Activated T-cell treated with anti-CD3 and anti-CD28 coated beads, Interleukin-2, amount 50 U/mL, for 72 hours (primary cell): ENCODE results near the gene IP6K3. TPM values are rescaled to one million over a fixed set of nuclear protein-coding genes. Genes with fewer than 3 reads are reported as not detected.

Source experiments
- ATAC-seq, 2 donors: fragments of 150-1000 bp; cut with Tn5 transposase; replicated peaks in 1 of 2; 2 replicates each; pipeline ENCODE4 v1.10.0; 2021; ENCODE audit warnings: moderate library complexity in 2 of 2, mild to moderate bottlenecking in 1 of 2
- DNase-seq, 2 donors: peaks; one replicate each; pipeline ENCODE4 v3.0.0; 2021 to 2022; ENCODE audit warnings: mixed read lengths in 1 of 2
- H3K27ac Mint-ChIP-seq: one replicate; pipeline ENCODE4 v1.8.0; 2022; ENCODE audit warnings: mild to moderate bottlenecking, moderate library complexity, mixed read lengths
- H3K27me3 Mint-ChIP-seq: one replicate; pipeline ENCODE4 v1.8.0; 2022; ENCODE audit warnings: low read depth, mixed read lengths
- H3K36me3 Mint-ChIP-seq, 2 donors: one replicate each; pipeline ENCODE4 v1.8.0; 2022; ENCODE audit warnings: mixed read lengths in 2 of 2, mild to moderate bottlenecking in 1 of 2; ENCODE audit not compliant: insufficient read depth in 2 of 2
- H3K4me1 Mint-ChIP-seq: one replicate; pipeline ENCODE4 v1.8.0; 2022; ENCODE audit warnings: low read depth, mixed read lengths
- H3K4me3 Mint-ChIP-seq, 2 donors: one replicate each; pipeline ENCODE4 v1.8.0; 2022; ENCODE audit warnings: mild to moderate bottlenecking in 2 of 2, mixed read lengths in 2 of 2, moderate library complexity in 2 of 2
- H3K9me3 Mint-ChIP-seq, 2 donors: one replicate each; pipeline ENCODE4 v1.8.0; 2022; ENCODE audit warnings: mixed read lengths in 2 of 2
- total RNA-seq, 2 donors: library from RNA; stranded (reverse); gene quantifications; one replicate each; pipeline ENCODE4 v1.2.3, GENCODE V29; 2022

The IP6K3 gene
- total RNA-seq, 2 donors from 2014 or later, result not detected

DNA sequence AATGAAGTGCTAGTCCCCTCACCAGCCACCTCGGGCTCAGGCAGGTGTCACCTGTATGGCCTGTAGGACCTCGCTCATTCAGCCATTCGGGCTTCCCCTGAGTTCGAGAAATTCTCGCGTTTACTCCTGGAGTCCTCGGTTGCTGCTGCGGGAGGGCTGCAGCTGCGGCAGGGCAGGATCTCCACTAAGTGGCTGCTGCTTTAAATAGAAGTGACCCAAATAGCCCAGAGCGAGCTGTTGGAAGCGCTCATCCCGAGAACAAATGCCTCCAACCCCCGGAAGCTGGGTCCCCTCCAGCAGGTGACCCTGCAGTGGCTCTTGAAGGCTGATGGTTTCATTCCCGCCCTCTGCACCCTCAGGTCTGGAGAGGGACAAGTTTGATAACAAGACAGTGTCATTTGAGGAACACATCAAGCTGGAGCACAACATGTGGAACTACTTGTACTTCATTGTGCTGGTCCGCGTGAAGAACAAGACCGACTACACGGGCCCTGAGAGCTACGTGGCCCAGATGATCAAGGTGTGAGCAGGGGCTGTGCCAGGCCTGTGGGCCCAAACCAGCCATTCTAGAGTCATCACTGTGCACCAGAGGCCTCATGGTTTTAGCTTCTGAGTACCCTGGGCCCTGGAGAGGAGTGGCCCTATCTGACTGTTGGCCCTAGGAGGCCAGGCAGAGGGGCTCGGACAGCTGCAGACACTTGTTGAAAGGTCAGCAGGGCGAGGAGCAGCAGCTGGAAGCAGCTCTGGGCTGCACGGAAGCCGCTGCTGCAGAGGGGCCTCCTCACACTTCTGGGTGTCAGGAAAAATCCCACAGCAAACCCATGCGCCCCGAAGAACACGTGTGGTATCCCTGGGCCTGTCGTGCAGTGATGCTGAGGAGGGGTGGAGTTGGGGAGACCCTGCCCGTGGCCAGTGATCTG lies 53.3 kb downstream of the IP6K3 start:
- H3K9me3 Mint-ChIP-seq, result no peaks in the 10 kb centered on the region
- H3K27ac Mint-ChIP-seq, result peak overlapping the region; percentile 96
- H3K4me3 Mint-ChIP-seq, result peak overlapping the region; percentile 62 to 72
- no peaks in the 10 kb centered on the region for H3K27me3 Mint-ChIP-seq
- ATAC-seq (no peak), DNase-seq (no peak)
- peaks cover 8 to 21% of the 10 kb centered on the region in 2 donors for H3K36me3 Mint-ChIP-seq
- peaks cover 64% of the 10 kb centered on the region for H3K4me1 Mint-ChIP-seq

DNA sequence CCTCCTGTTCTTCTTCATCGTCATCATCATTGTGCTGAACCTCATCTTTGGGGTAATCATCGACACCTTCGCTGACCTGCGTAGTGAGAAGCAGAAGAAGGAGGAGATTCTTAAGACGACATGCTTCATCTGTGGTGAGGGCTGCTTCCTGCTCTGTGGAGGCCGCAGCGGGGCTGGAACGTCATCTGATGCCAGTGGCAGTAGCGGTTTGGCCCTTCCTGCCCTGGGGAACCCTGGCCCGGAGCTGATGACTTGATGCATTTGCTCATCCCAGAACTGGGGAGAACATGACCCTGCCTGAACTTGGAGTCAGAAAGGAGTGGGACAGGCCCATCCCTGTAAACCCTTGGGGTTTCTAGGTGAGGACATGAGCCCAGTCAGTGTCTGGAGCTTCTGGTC lies 53.9 kb downstream of the IP6K3 start:
- no peaks in the 10 kb centered on the region for H3K9me3 Mint-ChIP-seq
- H3K27ac Mint-ChIP-seq, result peak overlapping the region; percentile 94
- peaks cover 63% of the 10 kb centered on the region for H3K4me1 Mint-ChIP-seq
- no peaks in the 10 kb centered on the region for H3K27me3 Mint-ChIP-seq
- peak overlapping the region; percentile 49 to 72 for H3K4me3 Mint-ChIP-seq
- DNase-seq (peak; percentile 76 to 82), ATAC-seq (peak; percentile 79 to 80)
- peaks cover 8 to 21% of the 10 kb centered on the region in 2 donors for H3K36me3 Mint-ChIP-seq

DNA sequence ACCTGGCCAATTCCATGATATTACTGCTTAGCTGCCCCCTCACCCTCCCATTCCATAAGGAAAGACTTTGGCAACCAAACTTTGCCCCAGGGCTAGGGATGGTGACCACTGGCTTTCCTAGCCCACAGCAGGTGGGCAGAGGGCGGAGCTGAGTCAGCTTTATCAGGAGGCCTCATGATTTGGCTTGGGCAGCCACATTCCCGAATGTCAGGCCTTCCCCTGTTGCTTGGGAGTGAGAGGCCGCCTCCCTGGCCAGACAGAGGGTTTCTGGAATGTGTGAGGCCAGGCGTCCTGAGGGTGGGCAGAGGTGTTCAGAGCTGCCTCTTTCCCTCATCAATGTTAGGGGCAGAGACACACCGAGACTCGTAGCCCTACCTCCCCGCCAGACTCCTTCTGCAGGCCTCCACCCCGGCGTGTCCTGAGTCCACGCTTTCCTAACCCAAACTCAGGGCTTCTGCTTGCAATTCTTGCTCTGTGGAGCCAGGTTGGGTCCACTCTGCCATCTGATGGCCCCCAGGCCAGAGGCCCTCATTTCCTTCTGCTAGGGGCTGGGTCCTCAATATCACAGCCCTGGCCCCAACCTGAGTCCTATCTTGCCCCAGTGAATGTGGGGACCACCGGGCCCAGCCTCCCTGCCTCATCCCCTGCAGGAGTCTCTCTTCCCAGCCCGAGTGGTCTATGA lies 54.5 kb downstream of the IP6K3 start:
- Mint-ChIP-seq H3K4me3 (peak overlapping the region; percentile 49 to 72), H3K27me3 (no peaks in the 10 kb centered on the region), H3K4me1 (peaks cover 58% of the 10 kb centered on the region), H3K9me3 (no peaks in the 10 kb centered on the region), H3K27ac (peak overlapping the region; percentile 94), H3K36me3 (peaks cover 6 to 21% of the 10 kb centered on the region in 2 donors)
- no peak for ATAC-seq
- no peak for DNase-seq

DNA sequence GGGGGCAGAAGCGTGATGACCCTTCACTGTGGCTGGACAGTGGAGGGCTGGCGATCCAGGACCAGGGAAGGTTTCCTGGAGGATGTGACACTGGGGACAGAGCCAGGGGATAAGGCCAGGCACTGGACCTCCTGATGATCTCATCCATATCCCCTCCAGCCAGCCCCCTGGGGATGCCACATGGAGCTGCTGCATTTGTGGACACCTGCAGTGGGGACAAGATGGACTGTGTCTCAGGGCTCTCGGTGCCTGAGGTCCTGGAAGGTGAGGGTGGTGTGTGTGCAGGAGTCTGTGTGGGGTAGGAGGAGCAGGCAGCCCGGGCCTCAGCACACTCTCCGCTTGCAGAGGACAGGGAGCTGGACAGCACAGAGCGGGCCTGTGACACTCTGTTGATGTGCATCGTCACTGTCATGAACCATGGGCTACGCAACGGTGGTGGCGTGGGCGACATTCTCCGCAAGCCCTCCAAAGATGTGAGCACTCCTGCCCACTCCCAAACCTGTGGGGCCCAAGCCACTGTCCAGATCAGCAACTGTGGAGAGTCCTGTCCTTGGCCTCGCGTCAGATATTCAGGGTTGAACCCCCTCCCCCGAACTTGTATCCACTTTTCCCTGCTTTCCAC lies 55.1 kb downstream of the IP6K3 start:
- peaks cover 8 to 21% of the 10 kb centered on the region in 2 donors for H3K36me3 Mint-ChIP-seq
- peak overlapping the region; percentile 70 for H3K27ac Mint-ChIP-seq

DNA sequence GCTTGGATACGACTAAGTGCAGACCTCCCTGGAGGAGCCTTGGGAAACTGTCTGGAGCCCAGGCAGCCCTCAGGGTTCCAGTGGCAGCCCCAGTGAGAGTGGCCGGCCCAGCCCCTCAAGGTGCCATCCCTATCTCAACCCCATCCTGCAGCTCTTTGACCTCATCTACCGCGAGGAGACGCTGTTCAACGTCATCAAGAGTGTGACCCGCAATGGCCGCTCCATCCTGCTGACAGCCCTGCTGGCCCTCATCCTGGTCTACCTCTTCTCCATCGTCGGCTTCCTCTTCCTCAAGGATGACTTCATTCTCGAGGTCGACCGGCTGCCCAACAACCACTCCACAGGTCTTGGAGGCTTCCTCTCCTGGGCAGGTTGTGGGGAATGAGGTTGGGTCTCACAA lies 55.9 kb downstream of the IP6K3 start:
- Mint-ChIP-seq H3K9me3 (no peaks in the 10 kb centered on the region), H3K27me3 (no peaks in the 10 kb centered on the region), H3K36me3 (peaks cover 8 to 23% of the 10 kb centered on the region in 2 donors), H3K4me1 (peaks cover 43% of the 10 kb centered on the region), H3K4me3 (no peak overlapping the region), H3K27ac (peak overlapping the region; percentile 29)
- ATAC-seq, result no peak
- DNase-seq, result no peak

More for the DNA sequence above, 55.1 kb downstream of the IP6K3 start:
- ATAC-seq, result no peak
- Mint-ChIP-seq H3K4me1 (peaks cover 51% of the 10 kb centered on the region), H3K4me3 (no peak overlapping the region), H3K9me3 (no peaks in the 10 kb centered on the region), H3K27me3 (no peaks in the 10 kb centered on the region)
- DNase-seq, result no peak

DNA sequence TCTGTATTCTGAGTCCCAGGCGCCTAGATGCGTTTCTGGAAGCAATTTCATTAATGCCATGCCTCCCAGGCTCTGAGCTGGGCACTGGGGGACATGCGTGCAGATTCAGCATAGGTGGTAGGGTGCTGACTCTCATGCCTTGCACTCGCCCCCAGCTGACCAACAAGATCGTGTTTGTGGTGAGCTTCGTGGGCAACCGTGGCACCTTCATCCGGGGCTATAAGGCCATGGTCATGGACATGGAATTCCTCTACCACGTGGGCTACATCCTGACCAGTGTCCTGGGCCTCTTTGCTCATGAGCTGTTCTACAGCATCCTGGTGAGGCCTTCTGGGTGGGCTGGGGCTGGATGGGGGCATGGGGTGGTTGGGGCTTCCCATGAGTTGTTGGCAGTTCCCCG lies 56.8 kb downstream of the IP6K3 start:
- Mint-ChIP-seq H3K27me3 (no peaks in the 10 kb centered on the region), H3K27ac (no peak overlapping the region), H3K4me1 (peaks cover 34% of the 10 kb centered on the region), H3K9me3 (no peaks in the 10 kb centered on the region), H3K36me3 (peaks cover 8 to 27% of the 10 kb centered on the region in 2 donors), H3K4me3 (no peak overlapping the region)
- DNase-seq, result no peak
- ATAC-seq, result no peak

DNA sequence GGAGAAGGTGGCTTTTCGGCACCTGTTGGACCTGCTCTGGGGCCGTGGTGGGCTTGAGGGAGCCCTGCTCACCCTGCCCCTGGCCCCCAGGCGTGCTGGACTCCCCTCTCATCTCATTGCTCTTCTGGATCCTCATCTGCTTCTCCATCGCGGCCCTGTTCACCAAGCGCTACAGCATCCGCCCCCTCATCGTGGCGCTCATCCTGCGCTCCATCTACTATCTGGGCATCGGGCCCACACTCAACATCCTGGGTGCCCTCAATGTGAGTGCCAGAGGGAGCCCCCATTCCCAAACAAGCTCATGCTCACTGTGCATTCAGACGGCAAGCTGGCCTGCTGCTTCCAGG lies 57.6 kb downstream of the IP6K3 start:
- H3K27me3 Mint-ChIP-seq, result no peaks in the 10 kb centered on the region
- ATAC-seq (no peak), DNase-seq (no peak)
- peaks cover 27% of the 10 kb centered on the region for H3K4me1 Mint-ChIP-seq
- H3K9me3 Mint-ChIP-seq, result no peaks in the 10 kb centered on the region
- no peak overlapping the region for H3K4me3 Mint-ChIP-seq
- no peak overlapping the region for H3K27ac Mint-ChIP-seq
- peaks cover 8 to 30% of the 10 kb centered on the region in 2 donors for H3K36me3 Mint-ChIP-seq

DNA sequence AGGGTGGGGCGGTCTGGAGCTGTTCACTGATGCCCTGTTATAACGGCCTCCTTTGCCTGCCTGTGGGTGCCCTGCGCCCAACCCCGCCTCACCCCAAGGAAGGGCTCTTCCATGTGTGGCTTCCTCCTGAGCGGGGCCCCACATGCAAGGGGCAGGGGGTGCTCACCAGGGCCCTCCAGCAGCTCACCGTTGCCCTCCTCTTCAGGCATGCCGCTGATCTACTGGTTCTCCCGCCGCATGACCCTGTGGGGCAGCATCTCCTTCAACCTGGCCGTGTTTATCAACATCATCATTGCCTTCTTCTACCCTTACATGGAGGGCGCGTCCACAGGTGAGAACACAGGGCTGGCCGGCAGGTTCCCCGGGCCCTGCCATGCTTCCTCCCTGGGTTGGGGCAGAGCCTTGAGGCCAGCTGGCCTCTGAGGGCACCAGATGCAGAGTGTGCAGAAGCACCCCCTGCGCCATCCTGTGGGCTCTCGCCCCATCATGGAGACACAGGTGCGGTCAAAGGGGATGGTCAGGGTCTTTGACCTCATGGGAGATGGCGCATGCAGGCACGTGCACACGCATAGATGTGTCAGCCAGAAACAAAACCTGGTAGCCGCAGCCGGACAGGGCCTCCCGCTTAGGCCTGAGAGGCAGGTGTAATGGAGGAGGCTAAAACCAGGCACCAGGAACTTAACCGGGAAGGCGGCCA lies 58.1 kb downstream of the IP6K3 start:
- no peak overlapping the region for H3K27ac Mint-ChIP-seq
- peaks cover 21% of the 10 kb centered on the region for H3K4me1 Mint-ChIP-seq

DNA sequence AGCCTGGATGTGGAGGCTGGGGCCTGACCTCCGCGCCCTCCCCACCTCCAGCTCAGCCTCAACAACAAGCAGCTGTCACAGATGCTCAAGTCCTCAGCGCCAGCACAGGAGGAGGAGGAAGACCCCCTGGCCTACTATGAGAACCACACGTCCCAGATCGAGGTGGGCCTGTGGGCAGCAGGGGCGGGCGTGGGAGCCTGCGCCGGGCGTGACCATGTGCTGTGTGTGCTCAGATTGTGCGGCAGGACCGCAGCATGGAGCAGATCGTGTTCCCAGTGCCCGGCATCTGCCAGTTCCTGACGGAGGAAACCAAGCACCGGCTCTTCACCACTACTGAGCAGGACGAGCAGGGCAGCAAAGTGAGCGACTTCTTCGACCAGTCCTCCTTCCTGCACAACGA lies 58.7 kb downstream of the IP6K3 start:
- DNase-seq, result no peak
- H3K9me3 Mint-ChIP-seq, result no peaks in the 10 kb centered on the region
- H3K4me1 Mint-ChIP-seq, result peaks cover 21% of the 10 kb centered on the region
- peaks cover 8 to 27% of the 10 kb centered on the region in 2 donors for H3K36me3 Mint-ChIP-seq
- H3K27me3 Mint-ChIP-seq, result no peaks in the 10 kb centered on the region
- no peak overlapping the region for H3K27ac Mint-ChIP-seq
- ATAC-seq, result no peak
- H3K4me3 Mint-ChIP-seq, result no peak overlapping the region

More for the DNA sequence above, 58.1 kb downstream of the IP6K3 start:
- H3K27me3 Mint-ChIP-seq, result no peaks in the 10 kb centered on the region
- DNase-seq (no peak), ATAC-seq (no peak)
- peaks cover 8 to 28% of the 10 kb centered on the region in 2 donors for H3K36me3 Mint-ChIP-seq
- no peak overlapping the region for H3K4me3 Mint-ChIP-seq
- no peaks in the 10 kb centered on the region for H3K9me3 Mint-ChIP-seq

DNA sequence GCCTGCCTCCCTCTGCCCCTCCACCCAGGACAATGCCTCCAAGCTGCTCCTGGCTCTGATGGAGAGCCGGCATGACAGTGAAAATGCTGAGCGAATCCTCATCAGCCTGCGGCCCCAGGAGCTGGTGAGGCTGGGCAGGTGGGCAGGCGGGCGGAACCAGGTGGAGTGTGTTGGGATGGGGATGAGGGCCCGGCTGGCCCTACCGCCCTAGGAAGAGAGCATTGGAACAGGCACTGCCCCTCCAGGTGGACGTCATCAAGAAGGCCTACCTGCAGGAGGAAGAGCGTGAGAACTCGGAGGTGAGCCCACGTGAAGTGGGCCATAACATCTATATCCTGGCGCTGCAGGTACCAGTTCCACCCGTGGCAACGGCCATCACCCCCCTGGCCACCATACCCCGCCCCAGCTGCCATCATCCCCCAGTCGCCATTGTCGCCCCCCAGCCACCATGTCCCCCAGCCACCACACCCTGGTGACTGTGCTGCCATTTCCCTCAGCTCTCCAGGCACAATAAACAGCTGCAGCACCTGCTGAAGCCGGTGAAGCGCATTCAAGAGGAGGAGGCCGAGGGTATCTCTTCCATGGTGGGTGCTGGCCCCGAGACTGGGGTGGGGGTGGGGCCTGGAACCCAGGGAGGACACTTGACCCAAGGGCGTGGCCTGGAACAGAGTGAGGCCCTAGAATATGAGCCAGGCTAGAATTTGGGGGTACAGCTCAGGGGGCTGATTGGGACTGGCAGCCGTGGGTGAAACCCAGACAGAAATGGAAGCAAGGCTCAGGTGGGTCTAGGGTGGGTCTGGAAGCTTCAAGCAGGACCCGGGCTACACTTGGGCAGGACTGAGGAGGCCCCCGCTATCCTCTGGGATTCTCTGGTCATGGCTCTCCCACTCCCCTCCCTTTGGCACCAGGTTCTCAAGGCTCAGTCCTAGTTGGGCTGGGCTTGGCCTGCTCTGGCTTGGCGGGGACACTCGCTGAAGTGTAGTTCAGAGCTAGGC lies 59.4 kb downstream of the IP6K3 start:
- Mint-ChIP-seq H3K36me3 (peaks cover 2 to 23% of the 10 kb centered on the region in 2 donors), H3K4me1 (peaks cover 17% of the 10 kb centered on the region), H3K4me3 (no peak overlapping the region), H3K9me3 (no peaks in the 10 kb centered on the region), H3K27ac (no peak overlapping the region), H3K27me3 (no peaks in the 10 kb centered on the region)
- ATAC-seq (no peak), DNase-seq (no peak)

DNA sequence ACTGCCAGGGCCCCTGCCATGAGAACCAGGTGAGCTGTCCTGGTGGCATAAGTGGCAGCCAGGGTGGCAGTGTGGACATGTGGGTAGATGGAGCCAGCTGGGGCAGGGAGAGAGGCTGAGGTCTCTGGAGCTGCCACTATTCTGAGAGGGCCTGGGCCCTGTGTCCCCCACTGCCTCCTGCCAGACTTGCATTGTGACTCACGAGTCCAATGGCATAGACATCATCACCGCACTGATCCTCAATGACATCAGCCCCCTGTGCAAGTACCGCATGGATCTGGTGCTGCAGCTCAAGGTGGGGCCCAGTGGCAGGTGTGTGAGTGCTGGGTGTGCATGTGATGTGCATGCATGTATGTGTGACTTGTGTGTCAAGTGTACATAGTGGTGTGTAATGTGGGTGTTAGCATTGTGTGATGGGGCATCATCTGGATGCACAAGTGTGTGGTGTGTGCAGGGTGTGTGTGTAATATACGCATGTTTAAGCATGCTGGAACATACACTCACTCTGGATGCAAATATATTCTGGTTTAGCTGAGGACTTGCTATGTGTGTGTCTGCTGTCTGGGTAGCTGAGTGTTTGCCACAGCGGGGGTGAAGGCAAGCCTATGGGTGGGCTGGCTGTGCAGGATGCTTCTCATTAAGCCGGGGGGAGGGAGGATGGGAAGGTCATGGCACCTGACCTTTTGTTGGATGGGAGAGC lies 60.3 kb downstream of the IP6K3 start:
- peaks cover 2 to 23% of the 10 kb centered on the region in 2 donors for H3K36me3 Mint-ChIP-seq

More for the DNA sequence above, 60.3 kb downstream of the IP6K3 start:
- Mint-ChIP-seq H3K27ac (no peak overlapping the region), H3K4me1 (peaks cover 9% of the 10 kb centered on the region), H3K9me3 (no peaks in the 10 kb centered on the region), H3K27me3 (no peaks in the 10 kb centered on the region), H3K4me3 (no peak overlapping the region)
- ATAC-seq, result peak in 1 of 2 donors; percentile 7
- DNase-seq, result no peak
